GM21723 (cell line): ENCODE results near the gene RPTOR.

ENCODE experiments used
- ATAC-seq: cut with Tn5 transposase; IDR thresholded peaks from one replicate; pipeline ENCODE4 v1.9.1; 2021; ENCODE audit warnings: mild to moderate bottlenecking, moderate library complexity; ENCODE audit not compliant: unreplicated experiment

The RPTOR gene

DNA sequence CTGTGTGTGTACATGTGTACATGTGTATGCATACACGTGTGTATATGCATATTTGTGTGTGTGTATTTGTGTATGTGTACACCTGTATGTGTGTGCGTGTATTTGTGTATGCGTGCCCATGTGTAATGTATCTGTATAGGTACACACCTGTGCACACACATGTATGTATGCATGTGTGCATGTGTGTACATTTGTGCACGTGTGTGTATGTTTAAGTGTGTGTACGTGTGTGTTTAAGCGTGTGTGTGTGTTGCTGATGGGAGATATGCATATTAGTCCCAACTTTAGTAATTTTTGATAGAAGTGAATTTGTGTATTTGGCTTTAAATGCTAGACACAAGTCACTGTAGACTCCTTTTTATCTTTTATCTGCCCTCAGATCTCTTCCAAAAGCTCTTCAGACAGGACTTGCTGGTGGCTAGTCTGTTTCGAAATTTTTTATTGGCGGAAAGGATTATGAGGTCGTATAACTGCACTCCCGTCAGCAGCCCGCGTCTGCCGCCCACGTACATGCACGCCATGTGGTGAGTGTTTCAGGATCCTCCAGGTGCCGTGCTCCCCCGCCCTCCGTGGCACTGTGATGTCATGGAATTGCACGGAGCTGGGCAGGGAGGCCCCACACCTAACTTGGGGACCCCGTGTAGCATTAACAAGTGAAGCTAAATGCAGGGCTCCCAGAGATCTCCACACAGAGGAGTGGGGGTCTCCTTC lies 278.2 kb downstream of the RPTOR start:
- ATAC-seq, result no peak

DNA sequence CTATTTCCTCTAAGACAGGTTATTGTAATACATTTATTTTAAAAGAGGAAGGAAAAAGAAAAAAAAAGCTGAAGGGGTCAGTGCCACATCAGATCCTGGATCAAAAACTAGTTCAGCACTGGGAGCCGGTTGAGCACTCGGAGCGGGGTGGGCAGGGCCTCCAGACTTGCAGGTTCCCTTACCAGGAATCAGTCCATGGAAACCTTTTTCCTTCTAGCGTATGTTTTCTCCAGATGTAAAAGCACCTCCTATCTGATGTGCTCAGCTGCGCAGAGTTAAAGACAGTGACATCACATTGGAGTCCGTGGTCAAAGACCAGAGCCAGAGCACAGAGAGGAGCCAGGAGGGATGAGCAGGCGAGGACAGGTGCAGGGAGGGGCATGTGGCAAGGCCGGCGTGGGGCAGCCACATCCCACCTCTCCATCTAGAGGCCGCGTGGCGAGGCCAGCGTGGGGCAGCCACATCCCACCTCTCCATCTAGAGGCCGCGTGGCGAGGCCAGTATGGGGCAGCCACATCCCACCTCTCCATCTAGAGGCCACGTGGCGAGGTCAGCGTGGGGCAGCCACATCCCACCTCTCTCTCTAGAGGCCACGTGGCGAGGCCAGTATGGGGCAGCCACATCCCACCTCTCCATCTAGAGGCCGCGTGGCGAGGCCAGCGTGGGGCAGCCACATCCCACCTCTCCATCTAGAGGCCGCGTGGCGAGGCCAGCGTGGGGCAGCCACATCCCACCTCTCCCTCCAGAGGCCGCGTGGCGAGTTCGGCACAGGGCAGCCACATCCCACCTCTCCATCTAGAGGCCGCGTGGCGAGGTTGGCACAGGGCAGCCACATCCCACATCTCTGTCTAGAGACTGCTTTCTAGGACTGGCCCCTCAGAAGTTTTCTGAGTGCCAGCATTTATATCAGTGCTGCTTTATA lies 280.2 kb downstream of the RPTOR start:
- ATAC-seq, result no peak

DNA sequence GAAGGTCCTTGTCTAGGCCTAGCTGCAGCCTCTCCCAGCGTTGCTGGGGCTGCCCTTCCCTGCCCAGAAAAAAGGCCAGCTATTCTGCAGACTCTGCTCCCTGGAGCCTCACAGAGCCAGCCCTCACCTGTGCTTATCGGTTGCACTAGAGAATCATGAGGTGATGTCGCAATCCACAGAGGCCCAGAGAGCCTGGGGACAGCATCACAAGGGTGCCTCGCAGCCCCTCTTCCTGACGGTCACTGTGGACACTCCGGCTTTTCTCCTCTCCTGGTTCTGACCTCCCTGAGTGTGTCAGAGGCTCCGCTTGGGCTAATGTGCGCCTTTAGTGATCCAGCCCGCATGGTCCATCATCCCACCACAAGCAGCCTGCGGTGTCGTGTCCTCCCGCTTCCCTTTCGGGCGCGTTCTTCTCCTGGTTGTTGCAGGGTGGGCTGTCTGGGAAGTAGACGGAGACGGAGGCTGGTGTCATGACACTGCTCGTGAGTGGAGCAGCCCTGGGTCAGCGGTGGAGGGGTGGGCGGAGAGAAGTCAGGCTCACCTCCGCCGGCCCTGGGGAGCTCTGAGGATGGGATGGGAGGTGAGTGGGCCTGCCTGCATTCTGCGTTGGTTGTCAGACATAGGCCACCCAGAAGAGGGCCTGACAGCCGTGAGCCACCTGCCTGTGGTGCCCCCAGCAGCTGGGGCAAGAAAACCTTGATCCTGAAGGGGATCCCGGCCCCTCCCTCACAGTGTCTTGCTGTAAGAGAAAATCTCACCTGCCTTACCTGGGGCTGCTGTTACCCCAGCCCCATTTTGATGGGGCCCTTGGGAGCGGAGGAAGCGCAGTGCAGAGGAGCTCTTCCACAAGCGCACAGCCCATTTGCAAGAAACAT lies 281.1 kb downstream of the RPTOR start:
- ATAC-seq, result no peak

DNA sequence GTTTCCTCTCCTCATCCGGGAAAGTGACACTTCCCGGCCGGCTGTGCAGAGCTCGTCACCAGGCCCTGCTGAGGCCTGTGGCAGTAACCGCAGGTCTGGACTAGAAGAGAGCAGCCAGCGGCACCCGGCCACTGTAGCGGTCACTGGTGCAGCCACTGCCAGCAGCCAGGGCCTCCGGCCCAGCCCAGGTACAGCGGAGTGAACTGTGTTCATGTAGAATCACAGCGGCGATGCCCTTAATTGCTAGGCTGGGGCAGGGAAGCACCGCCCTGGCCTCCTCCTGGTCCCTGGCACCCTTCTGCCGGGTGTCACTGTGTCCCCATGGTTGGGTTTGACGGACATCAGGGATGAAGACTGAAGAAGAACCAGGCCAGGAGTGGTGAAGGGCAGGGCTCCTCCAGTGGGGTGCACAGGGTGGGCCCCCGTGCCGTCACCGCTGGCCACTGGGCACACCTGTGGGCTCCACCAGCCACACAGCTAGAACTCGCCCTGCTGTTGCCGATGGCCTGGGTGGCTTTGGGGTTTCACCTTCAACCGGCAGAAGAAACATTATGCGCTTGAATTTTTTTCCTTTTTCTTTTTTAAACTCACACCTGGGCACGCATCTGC lies 281.8 kb downstream of the RPTOR start:
- no peak for ATAC-seq

DNA sequence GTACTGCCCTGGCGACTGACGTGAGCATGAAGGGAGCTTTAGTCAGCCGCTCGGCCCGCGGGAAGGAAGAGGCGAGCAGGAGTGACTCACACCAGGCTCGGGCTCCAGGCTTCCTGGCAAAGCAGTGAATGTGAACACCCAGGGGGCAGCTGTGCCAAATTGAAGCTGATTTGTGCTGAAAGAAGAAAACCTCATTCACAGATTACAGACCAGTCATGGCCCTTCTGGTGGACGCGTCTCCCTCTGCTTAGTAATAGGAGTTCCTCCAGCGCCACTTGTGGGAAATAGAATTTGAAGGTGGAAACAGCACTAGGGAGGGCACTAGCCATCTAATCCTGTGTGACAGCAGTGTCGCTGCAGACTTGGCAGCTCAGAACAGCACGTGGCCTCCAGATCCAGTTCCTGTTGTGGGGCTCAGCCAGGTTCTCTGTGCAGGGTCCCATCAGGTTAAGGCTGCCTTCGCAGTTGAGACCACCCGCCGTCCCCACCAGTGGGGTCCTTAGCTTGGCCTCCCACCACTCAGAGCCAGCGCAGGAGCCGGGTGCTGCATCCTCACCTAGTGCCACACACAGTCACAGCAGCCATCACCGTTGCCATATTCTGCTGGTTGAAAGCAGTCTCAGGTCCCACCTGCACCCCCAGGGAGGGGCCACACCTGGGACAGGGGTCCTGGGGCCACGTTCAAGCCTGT lies 282.5 kb downstream of the RPTOR start:
- ATAC-seq, result no peak

DNA sequence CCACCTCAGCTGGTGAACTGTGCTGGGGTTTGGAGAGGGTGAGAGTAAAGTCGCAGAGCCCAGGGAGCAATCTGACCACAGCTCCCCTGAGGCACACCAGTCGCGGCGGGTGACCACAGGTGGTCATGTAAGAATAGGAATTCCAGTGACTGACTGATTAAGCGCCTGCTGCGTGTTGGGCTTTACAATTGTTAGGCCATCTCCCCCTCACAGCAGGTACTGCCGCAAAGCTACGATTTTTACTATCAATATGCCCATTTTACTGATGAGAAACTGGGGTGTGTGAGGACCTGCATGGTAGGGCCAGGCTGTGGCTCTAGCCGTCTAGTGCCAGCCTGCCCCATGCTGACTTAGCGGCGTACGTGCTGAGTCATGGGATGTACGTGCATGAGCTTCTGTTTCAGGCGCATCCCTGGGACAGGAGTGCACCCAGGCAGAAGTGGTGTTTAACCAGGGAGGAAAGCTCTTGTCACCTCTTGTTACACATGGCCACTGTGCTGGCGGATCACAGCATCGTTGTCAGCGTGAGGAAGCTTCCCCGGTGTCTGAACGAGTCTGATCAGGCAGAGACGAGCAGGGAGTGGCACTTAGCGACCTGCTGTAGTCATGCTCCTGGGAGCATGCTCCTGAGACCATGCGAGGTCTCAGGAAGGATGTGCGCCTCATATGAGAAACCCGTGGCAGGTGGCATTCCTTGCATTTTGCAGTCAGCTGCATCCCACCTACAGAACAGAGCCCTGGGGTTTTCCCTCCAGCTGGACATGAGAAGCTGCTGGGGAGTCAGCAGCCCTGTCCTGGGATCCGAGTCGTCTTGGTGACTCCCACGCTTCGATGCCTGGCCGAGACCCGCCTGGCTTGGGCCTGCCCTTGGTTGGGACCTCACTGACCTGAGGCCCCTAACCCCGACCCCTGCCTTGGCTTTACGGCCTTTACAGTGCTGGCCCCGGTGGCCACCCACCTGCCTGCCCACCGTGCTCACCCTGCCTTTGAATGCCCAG lies 283.3 kb downstream of the RPTOR start:
- no peak for ATAC-seq

DNA sequence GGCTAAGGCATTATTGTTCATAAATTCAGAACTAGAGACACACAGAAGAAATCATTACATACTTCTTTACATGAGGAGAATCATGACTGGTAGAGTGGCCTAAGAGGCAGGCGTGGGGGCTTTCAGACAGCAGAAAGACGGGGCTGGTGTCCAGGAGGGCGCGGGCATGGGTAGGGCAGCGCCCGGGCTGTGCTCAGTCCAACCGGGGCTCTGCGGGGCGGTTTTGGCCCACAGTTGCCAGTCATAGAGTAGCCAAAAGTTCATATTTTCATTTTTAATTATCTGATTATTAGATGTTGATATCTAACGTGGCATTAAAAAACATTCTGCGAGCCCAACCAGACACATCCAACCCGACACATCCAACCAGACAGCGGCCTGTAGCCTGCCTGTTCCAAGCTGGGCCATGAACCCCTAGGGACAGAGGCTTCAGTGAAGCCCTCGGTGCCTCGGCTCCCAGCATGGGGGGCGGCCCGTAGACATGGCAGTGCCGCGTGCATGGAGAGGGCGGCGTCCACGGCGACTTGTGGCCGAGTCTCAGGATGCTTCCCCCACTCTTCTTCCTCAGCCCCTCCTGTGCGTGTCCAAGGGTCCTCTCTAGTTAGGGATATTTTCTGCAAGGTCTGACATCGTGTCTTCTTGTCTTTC lies 284.7 kb downstream of the RPTOR start:
- no peak for ATAC-seq

DNA sequence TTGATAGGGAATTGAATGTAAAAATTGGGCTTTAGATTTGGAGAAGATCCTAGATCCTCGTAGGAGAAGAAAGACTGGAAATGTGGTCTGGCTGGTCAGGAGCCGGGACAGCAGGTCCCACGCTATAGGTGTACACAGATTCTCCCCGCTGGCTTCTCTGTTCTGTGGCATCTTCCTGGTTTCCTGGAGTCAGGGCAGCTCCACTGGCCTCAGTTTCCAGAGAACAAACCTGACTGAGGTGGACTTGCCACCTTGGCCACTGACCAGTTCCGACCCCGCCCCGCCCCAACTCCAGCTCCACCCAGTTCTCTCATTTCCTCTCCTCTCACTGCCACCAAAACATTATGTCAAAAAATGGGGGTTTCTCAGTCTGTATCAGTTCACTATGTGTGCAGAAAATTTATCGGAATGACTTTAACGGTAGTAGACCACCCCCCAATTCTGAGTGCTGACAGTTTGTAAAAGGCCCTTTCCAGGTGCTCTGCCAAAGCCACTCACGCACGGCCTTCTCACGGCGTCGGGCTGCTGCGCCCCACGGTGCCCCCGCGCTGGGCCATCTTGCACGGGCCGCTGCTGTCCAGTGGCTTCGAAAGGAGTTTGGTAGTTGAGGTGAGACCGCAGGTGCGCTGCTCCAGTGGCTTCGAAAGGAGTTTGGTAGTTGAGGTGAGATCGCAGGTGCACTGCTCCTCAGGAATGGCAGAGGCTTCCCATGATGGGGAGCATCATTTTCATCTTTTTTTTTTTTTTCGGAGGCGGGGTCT lies 285.6 kb downstream of the RPTOR start:
- ATAC-seq, result no peak

DNA sequence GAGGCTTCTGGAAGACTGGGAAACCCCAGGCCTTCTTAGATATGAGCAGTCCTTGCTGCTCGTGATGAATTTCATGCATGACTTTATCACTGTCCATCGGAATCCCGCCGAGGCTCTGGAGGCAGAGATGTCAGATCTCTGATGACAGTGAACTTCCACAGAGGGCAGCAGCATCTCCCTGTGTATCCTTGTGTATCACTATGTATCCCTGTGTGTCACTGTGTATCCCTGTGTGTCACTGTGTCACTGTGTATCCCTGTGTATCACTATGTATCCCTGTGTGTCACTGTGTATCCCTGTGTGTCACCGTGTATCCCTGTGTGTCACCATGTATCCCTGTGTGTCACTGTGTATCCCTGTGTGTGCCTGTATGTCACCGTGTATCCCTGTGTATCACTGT lies 286.9 kb downstream of the RPTOR start:
- ATAC-seq, result no peak

DNA sequence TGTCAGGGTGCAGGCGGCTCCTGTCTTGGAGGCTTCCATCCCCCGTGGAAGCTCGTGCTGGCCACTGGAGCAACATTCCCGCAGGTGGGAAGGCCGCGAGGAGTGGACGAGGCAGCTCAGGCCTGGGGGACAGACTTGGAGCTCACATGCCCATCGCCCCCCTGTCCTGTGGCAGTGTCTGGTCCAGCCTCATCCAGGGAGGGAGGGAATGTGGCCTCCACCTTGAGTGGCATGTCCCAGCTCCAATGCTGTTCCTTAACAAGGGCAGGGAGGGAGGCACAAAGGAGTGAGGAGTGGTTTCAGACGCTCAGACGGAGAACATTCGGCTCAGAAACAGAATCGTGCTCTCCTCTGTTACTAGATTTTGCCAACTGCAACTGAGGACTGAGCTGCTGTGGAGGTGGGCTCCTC lies 287.6 kb downstream of the RPTOR start:
- ATAC-seq, result no peak

DNA sequence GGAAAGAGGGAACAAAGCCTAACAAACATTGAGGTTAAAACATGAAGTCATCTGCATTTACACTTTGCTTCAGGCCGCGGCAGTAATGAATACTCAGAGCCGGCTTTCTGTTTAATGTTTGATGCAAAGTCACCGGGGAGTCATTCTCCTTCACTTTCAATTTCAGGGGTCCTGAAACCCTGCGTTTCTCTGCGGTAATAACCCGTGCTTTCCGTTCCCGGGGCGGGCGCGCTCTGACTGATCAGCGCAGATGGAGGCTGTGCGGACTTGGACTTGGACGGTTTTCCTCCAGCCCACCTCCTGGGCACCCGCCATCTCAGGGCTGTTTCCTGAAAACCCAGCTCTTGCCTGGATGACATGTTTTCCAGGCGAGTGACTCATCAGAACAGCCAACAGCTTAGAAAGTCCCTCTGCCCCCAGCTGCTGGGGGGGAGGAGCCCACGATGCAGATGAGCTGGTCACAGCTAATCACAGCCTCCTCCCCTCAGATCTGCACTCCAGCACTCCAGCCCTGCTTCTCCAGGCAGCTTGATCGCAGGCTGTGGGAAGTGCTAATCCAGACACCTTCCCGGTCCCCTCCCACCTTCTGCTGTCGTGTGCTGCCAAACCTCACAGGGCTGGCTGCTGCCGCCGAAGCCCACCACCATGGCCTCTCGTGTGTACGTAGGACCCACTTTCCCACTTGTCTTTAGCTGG lies 288.4 kb downstream of the RPTOR start:
- ATAC-seq, result peak; percentile 75

DNA sequence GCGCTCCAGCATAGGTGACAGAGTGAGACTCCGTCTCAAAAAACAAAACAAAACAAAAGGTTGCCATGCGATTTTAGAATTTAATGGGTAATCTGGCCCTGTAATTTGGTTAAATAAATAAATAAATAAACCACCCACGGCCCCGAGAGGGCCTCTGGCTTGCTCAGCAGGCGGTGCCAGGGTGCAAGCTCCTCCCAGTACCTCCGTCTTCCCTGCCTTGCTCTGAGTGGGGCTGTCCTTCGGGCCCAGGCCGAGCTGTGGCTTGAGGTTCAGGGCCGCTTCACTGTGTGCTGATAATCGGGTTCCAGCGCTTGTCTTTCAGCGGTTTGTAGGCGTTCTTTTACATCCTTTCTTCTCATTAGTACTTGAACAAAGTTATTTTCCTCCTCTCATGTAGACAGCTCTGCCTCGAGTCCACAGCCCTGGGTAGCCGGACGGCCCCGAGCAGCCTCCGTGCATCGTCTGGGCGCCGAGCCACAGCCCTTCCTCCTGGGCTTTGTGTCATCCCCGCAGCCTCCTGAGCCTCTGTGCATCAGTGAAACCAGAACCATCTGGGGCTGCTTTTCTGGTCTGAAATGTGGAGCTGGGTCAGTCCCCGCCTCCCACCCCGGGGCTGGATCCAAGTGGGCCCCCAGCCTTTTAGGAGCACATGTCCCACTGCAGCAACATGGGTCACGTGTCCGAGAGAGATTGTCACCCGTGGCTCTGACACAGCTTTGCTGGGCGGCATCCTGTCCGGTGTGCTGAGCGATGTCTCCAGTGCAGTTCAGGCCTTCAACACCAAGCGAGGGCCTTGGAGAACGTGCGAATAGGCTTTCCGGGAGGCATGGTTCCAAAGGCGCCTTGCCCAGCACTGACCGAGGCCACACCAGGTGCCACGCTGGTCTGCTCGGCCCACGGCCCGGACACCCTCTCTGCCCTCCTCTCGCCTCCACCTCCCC lies 289.6 kb downstream of the RPTOR start:
- ATAC-seq, result no peak

DNA sequence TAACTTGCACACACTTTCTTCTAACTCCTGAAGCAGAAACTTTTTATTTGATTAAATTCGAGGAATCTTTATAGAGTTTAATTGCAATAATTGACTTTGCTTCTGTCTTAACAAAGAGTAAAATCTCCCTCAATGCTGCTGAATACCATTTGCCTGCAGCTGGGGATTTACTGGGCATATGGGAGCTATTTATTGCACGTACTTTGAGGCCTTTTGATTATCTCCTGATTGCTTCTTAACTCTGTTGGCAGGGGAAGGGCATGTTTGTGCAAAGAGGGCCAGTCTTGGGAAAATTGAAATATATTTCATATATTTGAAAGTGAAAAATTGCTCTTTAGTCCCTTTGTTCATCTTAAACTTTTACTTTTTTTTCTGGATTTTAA lies 290.2 kb downstream of the RPTOR start:
- no peak for ATAC-seq

DNA sequence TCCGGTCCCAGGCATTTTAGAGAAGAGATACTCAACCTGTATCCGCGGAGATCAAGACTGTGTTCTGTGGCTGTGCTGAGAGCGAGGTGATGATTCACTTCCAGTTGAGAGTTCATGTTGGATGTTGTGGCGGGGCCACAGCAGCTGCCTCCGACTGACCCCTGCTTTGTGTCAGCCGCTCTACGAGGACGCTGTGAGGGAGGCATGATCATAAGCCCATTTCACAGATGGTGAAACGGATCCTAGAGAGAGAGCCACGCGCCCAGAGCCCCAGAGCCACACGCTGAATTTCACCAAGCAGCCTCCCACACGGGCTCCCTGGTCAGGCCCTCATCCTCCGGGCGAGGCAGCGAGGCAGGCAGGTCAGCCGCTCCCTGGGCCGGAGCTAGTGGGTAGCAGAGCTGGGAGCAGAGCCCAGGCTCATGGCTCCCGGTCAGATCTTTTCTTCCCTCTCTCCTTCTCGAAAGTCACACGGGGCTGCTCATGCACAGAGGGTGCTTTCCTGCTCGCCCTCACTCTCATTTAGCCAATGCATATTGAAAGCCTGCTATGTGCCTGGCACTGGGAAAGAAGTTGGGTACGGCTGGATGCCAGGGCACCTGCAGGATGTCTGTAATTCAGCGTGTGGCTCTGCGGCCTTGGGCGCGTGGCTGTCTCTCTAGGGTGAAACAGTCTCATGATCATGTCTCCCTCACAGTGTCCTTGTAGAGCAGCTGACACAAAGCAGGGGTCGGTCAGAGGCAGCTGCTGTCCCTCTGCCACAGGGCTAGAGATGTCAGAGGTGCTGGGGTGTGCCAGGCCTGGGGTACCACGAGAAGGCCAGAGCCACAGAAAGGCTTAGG lies 291.4 kb downstream of the RPTOR start:
- ATAC-seq, result no peak

DNA sequence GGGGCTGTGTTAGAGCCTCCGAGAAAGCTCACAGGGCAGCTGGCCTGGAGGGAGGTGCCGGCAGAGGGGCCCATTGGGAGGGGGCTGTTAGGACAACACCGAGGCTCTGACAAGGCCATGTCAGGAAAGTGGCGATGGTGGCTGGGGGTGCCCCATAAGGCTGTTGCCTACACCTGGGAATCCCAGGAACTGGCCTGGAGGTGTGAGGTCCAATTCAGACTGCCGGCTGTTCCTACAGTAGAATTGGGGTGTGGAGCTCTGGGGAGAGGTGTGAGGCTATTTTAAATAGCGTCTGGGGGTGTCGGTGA lies 292.0 kb downstream of the RPTOR start:
- ATAC-seq, result no peak
